ENCODE results near the gene NHEJ1.
A peak's percentile ranks its signal among the peaks of the same experiment; 100 is the strongest.

Gene NHEJ1

DNA sequence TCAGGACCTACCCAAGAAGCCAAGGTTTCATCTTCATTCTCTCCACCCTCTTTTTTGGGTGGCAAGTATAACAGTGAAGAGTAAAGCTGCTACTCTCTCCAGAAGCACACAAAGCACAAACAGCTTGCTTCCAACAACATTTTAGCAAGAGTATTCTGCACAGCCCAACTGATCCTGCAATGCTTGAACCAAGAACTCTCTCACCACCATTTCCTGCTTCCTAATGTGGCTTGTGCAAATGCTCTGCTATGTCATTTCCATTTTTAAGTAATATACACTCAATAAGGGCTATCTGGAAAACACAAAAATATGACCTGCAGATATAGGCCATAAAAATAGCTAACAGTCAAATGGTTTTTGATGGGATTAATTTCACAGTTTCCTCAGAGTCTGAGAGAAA lies 75.8 kb downstream of the NHEJ1 start:
- no peak for DNase-seq

DNA sequence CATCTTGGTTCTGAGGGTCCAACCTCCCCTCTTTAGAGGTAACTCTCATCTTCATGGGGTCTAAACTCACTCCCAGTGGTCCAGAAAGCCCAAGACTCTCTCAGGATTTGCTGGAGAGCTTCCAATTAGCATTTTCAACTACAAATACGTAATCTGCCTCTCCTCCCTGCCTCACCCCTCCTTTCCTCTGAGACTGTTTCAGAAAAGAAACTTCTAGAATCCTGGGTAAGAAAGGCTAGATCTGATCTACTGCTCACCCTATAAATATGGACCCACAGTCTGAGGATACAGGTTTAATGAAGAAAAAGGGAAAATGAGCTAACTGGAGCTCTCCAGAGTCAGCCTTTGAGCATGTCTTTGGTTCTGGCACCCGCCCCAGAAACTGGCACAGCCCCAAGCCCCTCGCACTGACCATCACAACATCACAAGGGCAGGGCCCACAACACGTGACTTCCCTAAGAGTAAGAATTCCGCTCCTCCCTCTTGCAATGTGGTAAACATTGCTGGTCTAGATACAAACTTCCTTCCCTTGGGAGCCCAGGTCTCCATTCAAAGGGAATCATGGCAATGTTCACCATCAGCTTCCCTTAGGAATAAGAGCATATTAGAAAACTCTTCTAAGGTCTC lies 78.2 kb downstream of the NHEJ1 start:
- DNase-seq: no peak

DNA sequence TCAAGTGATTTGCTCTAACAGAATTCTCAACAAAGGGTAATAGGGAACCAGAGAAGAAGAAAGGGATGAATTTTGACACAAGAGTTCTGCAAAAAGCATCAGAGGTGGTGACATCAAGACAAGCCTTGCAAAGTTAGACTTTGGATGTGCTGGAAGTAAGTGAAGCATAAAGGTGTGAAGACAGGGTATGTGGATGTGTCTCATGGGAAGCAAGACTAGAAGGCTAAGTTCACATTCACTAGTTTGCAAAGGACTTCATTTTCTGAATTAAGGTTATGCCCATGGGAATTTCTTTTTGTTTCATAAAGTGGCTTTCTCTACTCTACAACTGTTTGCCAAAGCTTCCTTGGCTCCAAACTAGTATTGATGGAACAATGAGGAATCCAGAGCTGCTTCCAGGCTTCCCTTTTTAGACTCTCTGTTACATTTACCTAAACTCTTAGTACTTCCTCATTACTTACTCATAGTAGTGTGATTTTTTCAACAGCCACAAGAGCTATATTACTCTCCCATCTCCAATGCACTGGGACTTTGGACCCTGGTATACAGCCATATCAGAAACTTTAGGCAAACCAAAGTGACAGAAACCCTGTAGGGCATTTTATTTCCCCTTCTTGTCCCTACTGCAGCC lies 78.8 kb downstream of the NHEJ1 start:
- DNase-seq: no peak

DNA sequence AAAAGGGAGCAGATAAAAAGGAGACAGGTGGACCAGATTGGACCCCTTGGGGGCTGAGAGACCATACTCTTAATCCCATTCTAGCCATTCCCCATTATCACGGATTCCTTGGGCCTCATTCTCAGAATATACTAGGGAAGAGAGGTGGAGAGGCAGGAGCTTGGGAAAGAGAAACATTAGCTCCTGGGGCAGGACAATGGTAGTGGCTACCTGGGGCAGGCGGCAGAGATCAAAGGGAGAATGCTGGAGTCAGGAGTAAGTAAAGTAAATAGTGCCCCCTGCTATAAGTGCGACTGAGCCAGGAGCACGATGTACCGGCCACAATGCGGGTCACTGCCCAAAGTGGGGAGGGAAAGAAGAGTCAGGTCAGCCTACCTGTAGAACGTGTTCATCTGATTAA lies 79.5 kb downstream of the NHEJ1 start:
- DNase-seq: no peak

DNA sequence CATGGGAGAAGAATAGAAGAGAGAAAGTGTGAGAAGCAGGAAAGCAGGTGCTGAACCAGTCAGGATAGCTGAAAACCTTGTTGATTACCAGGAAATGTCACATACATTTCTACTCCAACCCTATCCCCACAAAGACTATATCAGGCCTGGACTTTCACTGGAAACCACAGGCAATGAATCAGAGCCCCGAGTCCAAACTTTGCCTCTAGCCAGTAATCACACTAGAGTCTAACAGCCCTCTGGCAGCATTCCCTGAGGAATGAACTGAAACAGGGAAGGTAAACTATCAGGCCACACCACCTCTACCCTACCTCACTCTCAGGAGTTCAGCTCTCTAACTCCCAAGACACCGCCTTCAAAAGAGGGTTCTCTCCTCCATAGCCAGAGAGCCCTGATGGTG lies 81.2 kb downstream of the NHEJ1 start:
- DNase-seq: no peak

DNA sequence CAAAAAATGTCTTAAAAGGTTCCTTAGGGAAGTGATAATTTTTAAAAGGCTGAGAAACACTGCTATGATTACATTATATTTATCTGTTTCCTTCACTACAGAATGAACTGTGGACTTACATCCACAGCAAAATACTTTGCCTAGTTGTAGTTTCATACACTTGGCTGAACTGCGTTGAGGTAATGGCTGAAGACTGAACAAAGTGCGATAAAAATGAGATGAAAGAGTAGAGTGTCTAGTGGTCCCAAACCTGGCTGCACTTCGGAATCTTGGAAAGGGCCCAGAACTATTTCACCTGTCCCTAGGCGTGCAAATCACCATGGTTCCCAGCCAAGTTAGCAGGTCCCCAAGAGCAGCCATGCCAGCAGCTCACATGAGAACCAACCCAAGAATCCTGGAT lies 81.7 kb downstream of the NHEJ1 start:
- DNase-seq: no peak

DNA sequence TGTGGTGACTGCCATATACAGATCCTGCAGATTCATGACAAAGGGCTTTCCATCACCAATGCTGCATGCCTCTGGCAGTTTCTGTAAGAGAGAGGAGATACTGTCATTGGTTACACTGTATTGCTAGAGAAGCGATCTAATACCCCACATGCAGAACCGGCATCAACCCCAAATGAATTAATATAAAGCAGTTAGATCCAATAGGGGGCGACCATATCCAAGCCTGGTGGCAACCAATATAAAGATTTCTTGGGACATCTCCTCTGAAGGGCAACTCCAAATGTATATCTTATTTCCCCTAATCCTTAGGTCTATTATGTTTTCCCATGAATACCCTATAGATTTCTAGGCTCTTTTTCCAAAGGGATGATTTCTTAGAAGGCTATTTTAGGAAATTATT lies 82.5 kb downstream of the NHEJ1 start:
- DNase-seq: no peak

DNA sequence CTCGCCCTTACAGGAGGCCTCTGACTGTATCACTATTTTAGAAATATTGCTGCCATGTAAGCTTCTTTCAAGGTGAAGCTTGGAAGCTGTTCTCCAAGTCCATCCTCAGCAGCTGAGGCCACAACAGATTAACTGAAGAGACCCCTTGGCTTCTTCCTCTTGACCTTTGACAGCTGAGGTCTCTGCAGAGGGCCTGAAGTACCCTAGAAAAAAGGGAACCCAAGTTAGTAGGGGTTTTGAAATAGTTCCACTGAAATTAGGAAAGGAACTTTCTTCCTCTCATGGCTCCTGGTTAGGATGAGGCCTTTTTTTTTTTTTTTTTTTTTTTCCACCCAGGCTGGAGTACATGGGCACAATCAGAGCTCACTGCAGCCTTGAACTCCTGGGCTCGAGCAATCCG lies 84.4 kb downstream of the NHEJ1 start:
- DNase-seq: no peak

DNA sequence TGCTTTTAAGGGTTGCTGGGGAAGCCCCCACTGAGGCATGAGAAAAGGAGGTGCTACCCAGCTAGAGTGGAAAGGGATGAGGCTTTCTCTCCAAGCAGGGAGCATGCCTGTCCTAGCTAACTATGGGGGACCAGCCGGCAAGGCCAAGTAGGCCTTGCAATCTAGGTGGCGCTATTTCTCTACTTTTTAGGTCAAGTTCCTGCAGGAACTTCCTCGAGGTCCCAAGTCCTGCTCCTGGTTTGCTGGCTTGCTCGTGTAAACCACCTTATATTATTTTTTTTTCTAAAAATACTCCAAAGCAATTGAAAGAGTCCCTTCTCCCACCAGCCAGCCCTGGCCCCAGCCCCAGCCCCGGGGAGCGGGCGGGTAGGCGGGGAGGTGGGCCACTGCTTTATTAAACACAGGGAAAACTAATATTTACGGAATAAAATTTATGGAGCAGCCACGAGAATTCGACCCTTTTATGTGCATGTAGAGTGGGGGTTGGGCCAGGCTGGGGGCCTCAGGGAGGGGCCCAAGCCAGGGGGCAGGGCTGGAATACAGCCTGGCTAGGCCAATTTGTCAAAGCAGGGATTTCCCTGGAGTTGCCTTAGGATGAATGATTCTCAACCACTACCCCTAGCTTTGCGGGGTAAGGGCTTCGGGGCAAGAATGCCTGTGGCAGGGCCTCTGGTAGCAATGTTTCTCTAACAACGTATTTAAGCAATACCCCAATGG lies 87.0 kb downstream of the NHEJ1 start:
- peak; percentile 25 for DNase-seq

DNA sequence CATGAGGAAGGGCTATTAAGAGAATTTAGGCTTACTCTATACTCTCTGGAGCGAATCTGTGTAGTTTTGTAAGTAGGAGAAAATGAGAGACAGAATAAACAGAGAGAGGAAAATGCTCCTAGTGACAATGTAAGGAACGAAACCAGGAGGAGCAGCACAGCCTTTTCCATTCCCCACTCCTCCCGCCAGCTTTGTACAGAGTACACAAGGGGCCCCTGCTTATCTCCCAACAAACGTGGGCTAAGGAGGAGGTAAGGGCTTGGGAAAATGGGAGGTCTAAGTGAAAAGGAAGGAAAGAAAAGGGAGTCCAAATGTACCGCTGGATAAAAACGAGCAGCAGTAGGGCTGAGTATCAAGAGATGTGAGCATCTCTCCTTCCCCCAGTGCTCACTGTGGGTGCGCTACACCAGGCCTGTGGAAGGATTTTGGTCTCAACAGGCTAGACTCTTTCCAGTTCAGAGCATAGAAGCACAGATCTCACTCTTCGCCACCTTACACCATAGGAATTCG lies 87.8 kb downstream of the NHEJ1 start:
- DNase-seq: no peak

DNA sequence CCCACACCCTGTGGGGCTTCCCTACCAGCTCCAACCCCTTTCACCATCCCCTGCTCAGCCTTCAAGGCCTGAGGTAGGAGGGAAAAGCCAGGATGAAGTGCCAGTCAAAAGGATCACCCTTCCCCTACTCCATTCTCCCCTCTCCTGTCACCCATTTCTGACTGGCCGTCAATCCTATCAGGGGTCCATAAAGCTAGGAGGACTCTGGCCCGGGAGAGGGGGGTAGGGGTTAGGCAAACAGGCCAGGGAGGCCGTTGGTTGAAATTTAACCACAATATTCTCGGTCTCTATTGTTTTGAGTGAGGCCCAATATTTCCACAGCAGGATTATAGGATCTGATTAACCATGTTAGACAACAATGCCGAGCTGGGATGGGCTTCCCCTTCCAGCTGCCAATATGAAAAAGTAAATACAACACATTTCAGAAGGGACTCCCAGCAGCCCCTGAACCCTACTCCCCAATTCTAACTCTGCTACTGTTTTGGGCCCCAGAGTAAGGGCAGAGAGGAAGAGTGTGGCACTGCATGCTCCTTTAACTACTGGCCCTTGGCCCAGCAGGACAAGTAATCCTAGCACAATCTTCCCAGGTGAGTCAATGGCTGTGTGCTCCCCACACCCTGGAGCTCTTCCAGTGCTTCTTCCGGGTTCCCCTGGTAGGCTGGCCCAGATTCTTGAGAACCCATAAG lies 89.3 kb downstream of the NHEJ1 start:
- DNase-seq: no peak

DNA sequence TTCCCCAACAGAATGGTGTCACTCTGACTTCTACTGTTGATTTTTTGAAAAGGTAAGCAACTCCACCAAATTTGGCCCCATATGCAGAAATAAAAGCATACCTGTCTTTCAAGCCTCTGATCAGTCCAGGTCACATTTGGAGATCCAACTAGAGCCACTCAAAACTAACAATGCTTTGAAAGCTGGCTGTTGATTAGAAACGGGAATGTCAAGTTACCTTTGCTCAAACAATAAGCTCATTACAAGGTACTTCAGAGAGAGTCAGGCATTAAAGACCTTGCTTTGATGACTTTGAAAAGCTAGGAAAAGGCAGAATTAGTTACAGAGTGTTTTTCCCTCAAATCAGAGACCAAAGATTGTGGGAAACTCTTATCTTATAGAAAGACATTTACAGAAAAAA lies 95.1 kb downstream of the NHEJ1 start:
- DNase-seq: no peak

DNA sequence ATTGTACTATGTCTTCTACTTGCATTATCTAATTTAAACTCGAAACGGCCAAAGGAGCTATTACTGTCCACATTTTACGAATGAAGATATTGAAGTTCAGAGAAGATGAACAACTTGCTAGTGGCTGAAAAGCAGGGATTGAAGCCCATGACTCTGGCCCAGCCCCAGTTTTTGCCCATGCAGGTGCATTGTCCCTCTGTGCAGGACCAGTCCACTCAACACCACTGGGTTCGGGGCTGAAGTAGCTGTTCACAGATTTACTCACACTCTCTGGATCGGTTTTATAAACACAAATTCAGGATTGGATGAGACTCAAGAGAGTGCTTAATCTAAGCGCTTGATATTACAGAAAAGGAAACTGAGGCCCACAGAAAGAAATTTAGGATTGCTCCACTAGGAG lies 98.5 kb downstream of the NHEJ1 start:
- no peak for DNase-seq

DNA sequence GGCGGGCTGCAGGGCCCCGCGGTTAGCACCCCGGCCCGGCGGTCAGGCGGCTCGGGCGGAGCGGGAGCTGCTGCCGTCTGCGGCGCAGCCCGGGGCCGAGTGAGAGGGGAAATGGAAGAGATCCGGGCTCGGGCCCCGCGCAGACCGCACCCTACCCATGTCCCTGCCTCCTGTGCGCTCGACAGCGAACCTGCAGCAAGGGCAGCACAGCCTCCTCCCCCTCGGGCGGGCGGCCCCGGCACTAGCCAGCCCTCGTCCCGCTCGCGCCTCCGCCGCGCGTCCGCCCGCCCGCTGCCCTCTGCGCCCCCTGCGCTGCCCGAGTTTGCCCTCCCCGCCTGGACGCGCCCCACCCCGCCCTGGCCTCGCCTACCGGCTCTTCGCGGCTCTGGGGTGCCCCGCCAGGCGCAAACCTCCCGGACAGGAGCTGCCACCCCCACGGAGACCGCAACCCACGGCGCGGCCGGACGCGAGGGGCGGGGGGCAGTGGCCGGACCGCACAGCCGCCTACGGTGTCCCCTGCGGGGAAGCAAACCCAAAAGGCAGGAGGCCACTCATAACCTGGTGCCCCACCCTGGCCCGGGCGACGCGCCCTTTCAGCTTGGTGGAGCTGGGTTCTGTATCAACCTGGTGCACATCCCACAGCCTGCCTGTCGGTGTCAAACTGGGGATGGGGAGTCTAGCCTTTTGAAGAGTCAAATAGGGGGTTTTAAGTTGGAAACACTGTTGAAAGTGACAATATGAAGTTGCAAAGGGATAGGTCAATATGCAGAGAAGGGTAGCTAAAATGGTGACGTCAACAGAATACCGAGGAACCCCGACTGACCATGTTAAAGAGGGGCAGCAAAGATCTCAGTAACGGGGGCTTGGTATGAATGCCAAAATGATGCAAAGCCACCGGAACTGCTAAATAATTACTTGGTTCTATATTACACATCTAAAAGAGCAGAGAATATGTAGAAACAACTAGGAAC lies 99.5 kb downstream of the NHEJ1 start, which contains the start of gene IHH:
IHH (minus strand) TSS at position 101 of the 971 bp plus-strand sequence. CDS start 454 bp downstream, outside the sequence.
- DNase-seq: no peak

DNA sequence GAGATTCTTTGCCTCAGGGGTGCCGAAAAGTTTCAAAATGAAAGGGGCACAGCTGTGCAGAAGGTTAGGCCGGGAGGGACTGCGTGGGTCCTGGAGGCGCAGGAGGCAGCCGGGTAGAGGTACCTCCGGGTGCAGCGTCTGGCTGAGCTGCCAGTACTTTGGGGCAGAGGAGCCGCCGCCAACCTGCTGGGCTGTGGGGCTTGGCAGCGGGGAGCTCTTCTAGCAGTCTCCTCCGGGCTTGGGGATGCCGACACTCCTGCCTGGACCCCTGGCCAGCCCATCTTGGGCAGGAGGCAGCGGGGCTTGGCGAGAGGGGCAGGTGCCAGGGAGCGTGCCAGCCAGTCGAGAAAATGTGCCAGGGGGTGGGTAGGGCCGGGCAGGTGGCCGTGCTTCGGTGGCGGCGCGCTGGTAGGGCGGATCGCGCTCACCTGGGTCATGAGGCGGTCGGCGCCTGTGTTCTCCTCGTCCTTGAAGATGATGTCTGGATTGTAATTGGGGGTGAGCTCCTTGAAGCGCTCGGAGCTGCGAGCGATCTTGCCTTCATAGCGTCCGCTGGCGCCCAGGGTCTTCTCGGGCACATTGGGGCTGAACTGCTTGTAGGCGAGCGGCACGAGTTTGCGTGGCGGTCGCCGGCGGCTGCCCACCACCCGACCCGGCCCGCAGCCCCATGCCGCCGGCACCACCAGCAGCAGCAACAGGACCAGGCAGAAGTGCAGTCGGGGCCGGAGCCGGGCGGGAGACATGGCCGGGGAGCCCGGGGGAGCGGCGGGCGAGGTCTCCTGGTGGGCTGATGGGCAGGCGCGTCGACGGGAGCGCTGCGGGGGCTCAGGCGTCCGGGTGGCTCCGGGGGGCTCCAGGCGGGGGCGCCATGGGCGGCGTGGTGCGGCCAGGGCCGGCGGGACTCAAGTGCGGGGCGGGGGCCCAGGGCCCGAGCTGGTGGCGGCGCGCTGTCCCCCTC lies 100.6 kb downstream of the NHEJ1 start:
- DNase-seq: no peak

DNA sequence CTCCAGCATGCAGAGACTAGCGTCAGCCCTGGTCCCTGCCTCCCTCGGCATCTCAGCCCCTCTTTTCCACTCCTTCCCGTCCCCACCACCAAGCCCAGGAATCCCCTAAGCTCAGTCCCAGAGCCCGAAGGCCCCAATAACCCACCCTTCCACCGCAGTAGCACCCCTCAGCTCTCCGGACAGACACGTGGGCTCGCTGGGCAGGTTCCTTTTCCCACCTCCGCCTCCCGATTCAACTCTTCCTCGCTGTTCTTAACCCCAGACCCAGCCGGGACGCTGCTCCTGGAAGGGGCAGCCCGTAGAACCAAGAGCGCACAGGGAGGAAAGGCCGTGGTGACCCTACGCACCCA lies 101.3 kb downstream of the NHEJ1 start:
- no peak for DNase-seq

DNA sequence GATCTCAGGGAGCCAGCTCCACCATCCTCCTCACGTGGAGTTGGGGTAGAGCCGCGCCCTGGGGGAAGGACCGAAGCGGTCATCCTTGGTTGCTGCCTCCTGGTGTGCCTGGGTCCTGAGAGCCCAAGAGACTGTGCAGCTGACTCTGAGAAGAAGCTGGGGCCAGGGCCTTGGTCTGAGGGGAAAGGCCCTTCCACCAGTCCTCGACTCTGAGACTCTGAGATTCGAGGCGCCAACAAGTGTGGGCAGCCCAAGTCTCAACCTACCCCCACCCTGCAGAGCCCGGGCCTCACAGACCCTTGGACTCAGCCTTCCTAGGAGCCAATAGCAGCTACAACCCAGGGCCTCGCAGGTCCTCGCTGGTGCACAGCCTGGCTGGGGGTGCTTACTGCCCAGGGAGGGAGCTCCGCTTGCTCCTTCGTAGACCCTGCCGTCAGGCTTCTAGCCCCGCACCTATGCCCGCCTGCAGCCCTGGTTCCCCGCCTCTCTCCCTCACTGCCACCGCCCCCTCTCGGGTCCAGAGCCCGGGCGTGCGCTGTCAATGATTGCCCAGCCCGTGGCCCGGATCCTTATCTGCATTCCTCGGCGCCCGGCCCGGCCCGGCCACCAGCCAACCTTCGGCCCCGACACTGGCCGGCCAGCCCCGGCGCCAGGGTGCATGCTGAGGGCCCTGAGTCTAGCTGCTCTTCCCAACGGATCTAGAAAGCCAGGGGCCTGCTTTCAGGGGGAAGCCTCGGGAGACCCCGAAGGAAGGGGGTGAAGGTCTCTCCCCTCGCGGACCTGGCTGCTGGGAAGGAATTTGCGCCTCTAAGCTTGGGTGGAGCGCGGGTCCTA lies 101.9 kb downstream of the NHEJ1 start:
- DNase-seq: no peak

DNA sequence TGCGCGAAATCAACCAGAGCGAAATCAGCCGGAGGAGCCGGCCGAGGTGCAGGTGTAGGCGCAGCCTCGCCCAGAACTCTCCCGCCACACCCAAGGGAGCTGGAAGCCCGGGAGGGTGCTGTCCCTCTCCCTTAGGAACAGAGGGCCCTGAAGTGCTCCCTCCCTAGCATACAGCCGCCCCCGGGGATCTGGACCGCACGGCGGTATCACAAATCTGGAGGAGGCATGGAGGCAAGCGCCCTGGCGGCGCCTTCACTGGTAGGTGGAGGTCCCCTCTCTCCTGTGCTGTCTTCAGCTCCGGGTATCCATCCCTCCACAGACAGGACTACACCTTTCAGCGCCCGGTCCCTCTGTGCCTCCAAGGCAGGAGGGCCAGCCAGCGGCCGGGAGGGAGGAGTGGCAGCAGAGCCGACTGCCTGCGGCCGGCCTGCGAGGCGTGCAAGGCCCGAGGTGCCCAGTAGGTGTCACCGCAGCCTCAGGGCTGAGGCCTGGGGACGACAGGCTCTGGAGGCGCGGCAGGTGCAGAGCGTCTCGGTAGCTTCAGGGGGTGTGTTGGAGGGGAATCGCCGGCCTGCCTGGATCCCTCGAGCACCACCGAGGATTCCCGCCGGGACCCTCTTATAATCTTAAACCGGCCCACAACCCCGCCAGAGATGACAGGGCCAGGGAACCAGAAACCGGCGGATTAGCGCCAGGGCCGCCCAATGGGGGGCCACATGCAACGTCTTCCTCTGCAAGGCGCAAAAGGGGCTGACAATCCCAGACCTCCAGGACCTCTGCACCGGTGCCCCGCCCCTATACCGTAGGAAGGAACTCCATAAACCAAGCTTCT lies 102.7 kb downstream of the NHEJ1 start:
- DNase-seq: peak; percentile 80
